ENCODE measurements around the gene CDA.
"Not testable (repeated sequence)": the region's sequence is repeated elsewhere in the genome, so short reads cannot be mapped to it uniquely, and the experiment has no call there.

The CDA gene

DNA sequence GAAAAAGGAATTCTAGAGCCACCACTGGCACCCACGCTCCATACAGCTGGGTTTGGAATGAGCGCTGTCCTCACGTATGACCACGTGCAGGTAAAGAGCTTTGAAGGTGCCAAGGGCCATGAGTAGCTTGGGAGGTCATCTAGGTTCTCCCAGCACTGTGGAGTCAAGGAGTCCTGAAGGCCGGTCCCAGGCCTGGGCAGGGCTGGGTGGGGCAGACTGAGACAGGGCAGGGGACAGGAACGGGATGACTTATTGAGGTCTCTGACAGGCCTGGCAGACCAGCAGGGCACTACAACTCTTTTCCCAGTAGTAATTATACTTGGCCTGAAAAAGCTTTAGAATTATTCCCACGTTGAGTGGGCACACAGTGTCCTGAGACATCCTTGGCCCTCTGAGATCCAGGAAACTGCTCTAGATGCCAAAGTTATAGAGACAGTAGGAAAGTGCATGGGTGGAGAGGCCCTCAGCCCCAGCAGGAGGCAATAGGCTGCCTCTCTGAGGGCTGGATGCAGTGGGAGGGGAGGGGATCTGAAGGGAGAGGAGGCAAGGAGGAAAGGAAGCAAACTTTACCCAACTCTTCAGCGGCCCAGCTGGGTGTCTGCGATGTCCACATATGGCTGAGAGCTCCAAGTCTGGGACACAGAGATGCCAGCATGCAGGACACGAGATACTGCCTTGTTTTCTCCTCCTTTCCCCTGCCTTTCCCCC is 1.8 kb upstream of the CDA start:
- DNase-seq (ENCODE audit: low spot score), result no peak

DNA sequence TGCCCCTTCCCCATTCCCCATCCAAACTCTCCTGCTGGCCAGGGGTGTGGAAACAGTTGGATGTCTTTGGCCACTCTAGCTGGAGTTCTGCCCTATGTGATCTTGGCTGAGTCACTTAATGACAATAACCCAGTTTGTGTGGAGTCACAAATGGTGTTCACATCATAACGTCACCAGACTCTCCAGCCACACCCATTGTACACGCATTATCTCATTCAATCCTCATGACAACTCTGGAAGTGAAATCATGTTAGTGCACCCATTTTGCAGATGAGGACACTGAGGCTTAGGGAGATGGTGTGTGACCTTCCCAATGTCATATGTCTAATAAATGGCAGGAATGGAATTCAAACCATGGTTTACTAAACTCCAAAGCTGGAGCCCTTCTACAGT is 1.2 kb upstream of the CDA start:
- DNase-seq (ENCODE audit: low spot score), result no peak

GRCh38 chr1:20589331-20590278 is 708 bp downstream of the CDA start:
- no peak for DNase-seq (ENCODE audit: low spot score)

- no peak for DNase-seq (ENCODE audit: low spot score)
These were observed 1.4 kb downstream of the CDA start for GRCh38 chr1:20590306-20590777.

- DNase-seq (ENCODE audit: low spot score), result no peak
These were observed 4.9 kb downstream of the CDA start for GRCh38 chr1:20593756-20594155.

GRCh38 chr1:20594746-20595145 is 5.8 kb downstream of the CDA start:
- DNase-seq (ENCODE audit: low spot score), result no peak

- DNase-seq (ENCODE audit: low spot score), result no peak
These were observed 7.2 kb downstream of the CDA start for GRCh38 chr1:20596106-20596505.

DNA sequence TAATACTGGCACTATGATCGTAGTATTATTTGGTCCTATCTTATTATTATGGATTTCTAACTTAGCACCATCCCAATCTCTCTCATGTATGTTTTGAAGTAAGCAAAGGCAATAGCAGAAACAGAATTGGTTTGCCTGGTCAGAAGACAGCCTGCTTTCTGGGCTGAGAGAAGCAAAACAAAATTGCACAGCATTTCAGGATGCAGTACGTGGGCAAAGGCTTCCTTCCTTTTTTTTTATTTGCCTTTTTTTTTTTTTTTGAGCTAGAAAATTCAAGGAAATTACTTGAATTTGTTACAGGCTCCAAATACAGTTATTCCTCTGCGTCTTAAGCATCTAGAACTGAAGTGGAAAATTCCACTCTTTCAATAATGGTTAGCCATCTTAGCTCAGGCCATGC is 8.8 kb downstream of the CDA start:
- no peak for DNase-seq (ENCODE audit: low spot score)

- DNase-seq (ENCODE audit: low spot score), result no peak
These were observed 11.3 kb downstream of the CDA start for GRCh38 chr1:20600156-20600555.

- no peak for DNase-seq (ENCODE audit: low spot score)
These were observed 12.4 kb downstream of the CDA start for GRCh38 chr1:20601129-20601825.

- DNase-seq (ENCODE audit: low spot score), result no peak
These were observed 14.1 kb downstream of the CDA start for GRCh38 chr1:20602851-20603450.

DNA sequence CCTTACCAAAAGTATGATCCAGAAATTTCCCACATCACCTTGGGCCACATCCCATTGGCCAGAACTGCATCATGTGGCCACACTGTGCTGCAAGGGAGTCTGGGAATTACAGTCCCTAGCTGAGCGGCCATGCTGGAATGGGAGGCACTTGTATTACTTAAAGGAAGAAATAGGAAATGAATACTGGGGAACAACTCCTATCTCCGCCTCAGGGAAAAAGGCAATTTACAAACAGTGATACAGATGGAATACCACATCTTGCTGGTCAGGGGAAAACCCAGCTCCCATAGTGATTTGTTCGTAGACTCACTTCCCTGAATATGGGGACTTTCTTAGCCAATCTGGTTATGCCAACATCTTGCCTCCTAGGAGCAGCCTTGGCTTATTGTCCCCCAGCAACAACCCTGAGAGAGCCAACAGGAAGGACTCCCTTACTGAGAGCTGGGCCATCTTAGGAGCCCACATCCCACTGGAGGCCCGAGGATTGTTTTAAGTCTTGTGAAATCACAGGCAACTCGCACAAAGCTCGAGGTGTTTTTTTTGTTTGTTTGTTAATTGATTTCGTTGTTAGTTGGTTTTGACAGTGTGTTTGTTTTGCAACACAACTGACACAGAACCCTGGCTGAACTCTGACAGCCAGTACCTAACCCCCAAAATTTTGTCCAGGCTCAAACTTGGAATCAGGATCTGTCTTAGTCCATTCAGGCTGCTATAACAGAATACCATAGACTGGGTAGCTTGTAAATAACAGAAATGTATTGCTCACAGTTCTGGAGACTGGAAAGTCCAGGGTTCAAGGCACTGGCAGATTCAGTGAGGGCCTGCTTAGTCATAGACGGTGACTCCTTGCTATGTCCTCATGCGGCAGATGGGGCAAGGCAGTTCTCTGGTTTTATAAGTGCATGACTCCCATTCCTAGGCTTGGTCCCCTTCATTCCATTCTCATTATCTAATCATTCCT is 14.9 kb downstream of the CDA start:
- DNase-seq (ENCODE audit: low spot score), result no peak

DNA sequence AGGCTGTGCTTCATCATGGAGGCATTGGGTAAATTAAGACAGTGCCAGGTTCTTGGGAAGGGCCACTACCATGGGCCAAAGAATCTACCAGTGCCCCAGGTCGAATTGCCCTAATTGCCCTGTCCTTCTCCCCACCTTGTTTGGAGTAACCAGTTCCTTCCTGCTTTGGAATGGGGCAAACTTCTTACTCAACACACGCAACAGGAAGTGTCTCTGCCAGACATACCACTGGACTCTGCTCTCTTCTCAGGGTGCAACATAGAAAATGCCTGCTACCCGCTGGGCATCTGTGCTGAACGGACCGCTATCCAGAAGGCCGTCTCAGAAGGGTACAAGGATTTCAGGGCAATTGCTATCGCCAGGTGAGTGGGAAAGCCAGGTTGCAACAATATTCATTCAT is 15.8 kb downstream of the CDA start:
- DNase-seq (ENCODE audit: low spot score), result no peak

GRCh38 chr1:20606801-20607570 is 18.1 kb downstream of the CDA start:
- not testable (repeated sequence) for DNase-seq (ENCODE audit: low spot score)

DNA sequence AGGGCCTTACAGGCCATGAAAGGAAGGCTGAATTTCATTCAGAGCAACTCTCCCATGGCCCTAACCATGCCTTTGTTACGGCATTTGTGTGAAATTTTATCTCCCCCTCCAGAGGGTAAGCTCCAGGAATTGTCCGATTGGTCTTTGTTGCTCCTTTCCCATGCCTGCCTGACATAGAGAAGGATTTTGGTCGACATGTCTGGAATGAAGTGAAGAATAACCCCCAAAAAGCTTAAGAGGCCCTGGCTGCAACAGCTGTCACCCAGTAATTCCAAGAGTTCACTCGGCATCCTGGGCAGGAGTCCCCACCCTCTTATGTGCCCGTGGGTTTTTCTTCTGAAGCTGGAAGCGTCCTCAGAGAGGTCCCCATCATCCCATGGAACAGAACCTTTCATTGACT is 20.6 kb downstream of the CDA start:
- DNase-seq (ENCODE audit: low spot score), result no peak

DNA sequence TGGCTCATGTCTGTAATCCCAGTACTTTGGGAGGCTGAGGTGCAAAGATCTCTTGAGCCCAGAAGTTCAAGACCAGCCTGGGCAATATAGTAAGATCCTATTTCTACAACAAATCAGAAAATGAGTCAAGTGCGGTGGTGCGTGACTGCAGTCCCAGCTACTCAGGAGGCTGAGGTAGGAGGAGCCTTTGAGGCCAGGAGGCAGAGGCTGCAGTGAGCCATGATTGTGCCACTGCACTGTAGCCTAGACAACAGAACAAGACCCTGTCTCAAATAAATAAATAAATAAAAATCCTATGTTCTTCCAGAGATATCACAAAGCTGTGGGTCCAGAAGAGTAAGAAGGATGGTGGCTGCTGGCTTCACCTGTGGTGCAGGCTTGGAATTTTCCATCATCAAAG is 22.1 kb downstream of the CDA start:
- no peak for DNase-seq (ENCODE audit: low spot score)

- no peak for DNase-seq (ENCODE audit: low spot score)
These were observed 22.8 kb downstream of the CDA start for GRCh38 chr1:20611652-20612051.

GRCh38 chr1:20612221-20612746 is 23.4 kb downstream of the CDA start:
- DNase-seq (ENCODE audit: low spot score), result no peak

DNA sequence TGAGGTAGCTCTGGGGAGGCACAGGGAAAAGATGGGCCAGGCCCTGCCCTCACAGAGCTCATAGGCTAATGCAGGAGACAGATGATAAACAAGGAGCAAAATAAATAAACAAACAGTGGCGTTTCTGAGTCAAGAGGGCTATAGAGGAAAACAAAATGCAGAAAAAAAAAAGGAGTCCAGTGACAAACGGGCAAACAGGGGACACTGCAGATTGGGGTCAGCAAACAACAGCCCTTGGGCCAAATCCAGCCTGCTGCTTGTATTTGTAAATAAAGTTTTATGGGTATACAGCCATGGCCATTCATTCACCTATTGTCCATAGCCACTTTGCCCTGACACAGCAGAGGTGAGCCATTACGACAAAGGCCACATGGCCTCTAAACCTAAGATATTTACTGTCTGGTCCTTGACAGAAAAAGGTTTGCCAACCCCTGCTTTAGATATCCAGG is 25.3 kb downstream of the CDA start:
- no peak for DNase-seq (ENCODE audit: low spot score)

All from globus pallidus (tissue), 1 donor.